ENCODE data around the gene TMEM25.
"Not testable (repeated sequence)": the region's sequence is repeated elsewhere in the genome, so short reads cannot be mapped to it uniquely, and the experiment has no call there.

TMEM25 gene

DNA sequence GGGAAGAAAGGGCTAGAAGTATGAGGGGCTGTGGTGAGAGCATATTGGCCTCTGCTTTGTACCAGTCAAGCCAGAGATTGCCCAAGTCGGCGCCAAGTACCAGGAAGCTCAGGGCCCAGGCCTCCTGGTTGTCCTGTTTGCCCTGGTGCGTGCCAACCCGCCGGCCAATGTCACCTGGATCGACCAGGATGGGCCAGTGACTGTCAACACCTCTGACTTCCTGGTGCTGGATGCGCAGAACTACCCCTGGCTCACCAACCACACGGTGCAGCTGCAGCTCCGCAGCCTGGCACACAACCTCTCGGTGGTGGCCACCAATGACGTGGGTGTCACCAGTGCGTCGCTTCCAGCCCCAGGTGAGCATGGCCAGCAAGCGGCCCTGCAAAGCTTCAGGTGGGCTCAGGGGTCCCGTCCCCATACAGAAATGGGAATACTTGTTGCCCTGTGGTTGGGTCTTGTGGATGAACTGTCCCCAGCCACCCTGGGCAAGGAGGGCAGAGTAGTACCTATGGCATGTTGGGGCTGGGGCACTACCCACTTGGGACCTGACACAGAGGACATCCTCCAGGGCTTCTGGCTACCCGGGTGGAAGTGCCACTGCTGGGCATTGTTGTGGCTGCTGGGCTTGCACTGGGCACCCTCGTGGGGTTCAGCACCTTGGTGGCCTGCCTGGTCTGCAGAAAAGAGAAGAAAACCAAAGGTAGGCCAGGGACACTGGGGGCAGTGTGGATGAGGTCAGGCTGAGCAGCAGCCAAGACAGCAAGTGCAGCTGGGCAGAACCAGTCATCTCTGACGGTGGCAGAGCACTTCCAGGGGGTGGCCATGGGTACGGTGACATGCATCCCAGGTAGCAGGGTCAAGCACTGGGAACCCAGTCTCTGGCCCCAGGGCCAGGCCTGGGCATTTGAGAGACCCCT is 2.1 kb downstream of the TMEM25 start:
- no peak for DNase-seq (ENCODE audit: low spot score)

DNA sequence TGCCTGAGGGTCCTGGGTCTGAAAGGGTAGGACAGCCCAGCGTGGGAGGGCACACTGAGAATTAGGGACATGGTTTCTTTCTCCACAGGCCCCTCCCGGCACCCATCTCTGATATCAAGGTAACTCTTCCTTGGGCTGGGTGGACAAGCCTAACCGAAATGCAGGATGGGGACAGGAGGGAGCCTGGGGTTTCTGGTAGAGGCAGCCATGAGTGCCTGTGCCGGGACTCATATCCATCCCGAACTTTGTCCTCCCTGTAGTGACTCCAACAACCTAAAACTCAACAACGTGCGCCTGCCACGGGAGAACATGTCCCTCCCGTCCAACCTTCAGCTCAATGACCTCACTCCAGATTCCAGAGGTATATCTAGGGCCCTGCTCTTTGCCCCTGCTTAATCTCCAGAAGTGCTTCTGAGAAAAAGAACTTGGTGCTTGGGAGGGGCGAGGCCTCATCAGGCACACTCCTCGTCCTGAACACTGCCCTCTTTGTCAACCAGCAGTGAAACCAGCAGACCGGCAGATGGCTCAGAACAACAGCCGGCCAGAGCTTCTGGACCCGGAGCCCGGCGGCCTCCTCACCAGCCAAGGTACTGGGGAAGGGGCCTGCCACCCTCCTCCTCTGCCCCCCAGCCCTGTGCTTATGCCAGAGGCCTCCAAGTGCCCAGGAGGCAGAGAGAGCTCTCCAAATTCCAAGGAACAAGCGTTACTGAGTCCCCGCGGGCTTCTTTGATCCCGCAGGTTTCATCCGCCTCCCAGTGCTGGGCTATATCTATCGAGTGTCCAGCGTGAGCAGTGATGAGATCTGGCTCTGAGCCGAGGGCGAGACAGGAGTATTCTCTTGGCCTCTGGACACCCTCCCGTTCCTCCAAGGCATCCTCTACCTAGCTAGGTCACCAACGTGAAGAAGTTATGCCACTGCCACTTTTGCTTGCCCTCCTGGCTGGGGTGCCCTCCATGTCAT is 3.1 kb downstream of the TMEM25 start:
- DNase-seq (ENCODE audit: low spot score), result no peak

DNA sequence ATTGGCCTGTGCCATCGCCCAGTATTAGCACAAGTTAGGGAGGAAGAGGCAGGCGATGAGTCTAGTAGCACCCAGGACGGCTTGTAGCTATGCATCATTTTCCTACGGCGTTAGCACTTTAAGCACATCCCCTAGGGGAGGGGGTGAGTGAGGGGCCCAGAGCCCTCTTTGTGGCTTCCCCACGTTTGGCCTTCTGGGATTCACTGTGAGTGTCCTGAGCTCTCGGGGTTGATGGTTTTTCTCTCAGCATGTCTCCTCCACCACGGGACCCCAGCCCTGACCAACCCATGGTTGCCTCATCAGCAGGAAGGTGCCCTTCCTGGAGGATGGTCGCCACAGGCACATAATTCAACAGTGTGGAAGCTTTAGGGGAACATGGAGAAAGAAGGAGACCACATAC is 4.3 kb downstream of the TMEM25 start:
- DNase-seq (ENCODE audit: low spot score), result no peak

DNA sequence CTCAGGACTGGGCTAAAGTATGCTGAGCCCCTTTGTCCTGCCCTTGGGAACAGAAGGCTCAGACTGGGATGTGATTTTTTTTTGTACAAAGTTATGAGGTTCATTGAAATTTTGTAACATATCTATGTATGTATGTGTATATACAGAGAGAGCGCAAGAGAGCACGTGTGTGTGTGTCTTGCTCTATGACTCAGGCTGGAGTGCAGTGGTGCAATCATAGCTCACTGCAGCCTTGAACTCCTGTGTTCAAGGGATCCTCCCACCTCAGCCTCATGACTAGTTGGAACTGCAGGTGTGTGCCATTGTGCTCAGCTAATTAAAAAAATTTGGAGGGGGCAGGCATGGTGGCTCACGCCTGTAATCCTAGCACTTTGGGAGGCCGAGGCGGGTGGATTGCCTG is 5.7 kb downstream of the TMEM25 start:
- DNase-seq (ENCODE audit: low spot score), result no peak

DNA sequence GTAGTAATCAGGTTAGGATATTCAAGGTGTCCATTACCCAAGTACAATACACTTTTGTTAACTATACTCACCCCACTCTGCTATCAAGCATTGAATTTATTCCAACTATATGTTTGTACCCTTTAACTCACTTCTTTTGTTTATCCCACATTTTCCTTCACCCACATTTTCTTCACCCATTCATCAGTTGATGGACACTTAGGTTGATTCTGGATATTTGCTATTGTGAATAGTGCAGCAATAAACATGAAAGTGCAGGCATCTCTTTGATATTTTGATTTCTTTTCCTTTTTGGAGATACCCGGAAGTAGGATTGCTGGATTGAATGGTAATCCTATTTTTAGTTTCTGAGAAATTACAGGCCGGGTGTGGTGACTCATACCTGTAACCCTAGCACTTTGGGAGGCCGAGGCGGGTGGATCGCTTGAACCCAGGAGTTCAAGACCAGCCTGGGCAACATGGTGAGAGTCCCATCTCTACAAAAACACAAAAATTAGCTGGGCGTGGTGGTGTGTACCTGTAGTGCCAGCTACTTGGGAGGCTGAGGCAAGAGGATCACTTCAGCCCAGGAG is 6.5 kb downstream of the TMEM25 start:
- no peak for DNase-seq (ENCODE audit: low spot score)

DNA sequence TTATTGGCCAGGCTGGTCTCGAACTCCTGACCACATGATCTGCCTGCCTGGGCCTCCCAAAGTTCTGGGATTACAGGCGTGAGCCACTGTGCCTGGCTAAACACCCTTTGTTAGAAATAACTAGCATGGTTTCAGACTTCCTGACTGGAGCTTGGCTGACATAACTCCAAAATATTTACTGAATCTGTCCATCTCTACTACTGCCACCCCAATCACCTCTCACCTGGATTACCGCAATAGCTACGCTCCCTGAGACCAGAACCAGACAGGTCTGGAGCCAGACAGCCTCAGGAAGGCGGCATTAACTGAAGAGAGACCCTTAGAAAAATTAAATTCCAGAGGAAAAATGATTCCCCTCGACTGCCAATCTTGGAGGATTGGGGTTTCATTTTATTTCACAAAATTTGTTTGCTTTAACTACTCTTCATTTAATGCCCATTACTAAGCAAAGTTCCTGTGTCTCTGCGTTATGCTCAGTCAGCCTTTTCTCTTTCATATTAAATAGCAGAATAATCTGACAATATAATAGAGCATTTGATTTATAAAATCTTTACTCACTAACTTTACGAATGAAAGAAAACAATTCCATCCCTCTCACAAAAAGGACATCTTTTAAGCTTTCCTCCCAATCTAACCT is 13.1 kb downstream of the TMEM25 start:
- no peak for DNase-seq (ENCODE audit: low spot score)

DNA sequence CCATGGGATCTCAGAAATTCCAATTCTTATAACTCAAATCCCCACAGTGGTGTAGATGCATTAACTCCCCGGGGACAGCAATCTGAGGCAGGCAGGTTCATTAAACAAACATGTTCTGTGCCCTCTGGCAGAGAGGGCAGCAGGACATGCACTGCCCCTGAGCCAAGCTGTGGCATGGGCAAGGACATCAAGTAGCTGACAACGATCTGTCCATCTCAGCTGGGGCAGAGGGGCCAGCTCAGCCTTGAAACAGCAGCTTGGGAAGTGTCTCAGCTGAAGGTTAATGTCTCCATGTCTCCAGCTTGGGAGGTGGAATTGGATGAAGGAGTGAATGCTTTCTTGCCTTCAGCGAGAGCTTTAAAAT is 13.6 kb downstream of the TMEM25 start:
- no peak for DNase-seq (ENCODE audit: low spot score)

DNA sequence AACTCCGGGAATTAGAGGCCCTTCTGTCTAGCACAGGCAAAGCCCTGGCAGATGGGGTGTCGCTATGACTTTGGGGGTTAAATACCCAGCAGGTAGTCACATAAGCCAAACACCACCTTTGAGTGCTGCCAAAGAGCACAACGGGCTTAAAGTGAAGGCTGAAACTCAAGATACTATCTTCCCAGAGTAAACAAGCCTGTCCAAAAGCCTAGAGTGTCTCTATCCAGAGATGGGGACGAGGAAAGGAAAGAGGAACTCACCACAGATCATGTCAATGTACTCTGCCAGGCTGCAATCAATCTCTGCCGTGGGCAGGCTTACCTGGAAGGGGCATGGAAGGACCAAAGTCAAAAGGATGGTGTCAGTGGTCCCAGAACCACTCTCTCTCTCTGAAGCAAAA is 14.5 kb downstream of the TMEM25 start:
- no peak for DNase-seq (ENCODE audit: low spot score)

DNA sequence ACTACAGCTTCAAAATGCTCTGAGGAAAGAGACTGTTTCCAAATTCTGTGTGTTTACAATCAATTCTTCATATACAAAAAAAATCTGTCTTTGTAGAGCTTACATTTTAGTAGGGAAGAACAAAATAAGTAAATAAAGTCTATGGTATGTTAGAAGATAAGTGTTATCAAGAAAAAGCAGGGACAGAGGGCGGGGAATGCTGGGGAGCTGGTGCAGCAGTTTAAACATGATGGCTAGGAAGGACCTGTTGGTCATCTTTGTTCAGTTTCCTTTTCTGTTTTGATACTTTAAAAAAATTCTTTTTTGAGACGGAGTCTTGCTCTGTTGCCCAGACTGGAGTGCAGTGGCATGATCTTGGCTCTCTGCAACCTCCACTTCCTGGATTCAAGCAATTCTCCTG is 16.1 kb downstream of the TMEM25 start:
- no peak for DNase-seq (ENCODE audit: low spot score)

DNA sequence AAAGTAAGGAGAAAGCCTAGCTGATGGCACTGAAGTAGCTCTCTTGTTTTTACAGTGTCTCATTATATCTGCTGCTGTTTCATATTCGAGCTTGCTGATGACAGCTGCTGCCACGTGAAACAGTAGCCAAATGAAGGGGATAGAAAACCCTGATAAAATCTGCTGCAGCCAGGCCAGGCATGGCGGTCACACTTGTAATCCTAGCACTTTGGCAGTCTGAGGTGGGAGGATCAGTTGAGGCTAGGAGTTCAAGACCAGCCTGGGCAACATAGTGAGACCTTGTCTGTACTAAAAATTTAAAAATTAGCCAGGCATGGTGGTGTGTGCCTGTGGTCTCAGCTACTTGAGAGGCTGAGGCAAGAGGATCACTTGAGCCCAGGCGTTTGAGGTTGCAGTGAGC is 21.3 kb downstream of the TMEM25 start:
- no peak for DNase-seq (ENCODE audit: low spot score)

DNA sequence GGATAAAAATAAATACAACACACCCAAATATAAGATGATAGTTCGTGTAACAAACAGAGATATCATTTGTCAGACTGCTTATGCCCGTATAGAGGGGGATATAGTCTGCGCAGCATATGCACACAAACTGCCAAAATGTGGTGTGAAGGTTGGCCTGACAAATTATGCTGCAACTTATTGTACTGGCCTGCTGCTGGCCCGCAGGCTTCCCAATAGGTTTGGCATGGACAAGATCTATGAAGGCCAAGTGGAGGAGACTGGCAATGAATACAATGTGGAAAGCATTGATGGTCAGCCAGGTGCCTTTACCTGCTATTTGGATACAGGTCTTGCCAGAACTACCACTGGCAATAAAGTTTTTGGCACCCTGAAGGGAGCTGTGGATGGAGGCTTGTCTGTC is 29.8 kb downstream of the TMEM25 start:
- no peak for DNase-seq (ENCODE audit: low spot score)

DNA sequence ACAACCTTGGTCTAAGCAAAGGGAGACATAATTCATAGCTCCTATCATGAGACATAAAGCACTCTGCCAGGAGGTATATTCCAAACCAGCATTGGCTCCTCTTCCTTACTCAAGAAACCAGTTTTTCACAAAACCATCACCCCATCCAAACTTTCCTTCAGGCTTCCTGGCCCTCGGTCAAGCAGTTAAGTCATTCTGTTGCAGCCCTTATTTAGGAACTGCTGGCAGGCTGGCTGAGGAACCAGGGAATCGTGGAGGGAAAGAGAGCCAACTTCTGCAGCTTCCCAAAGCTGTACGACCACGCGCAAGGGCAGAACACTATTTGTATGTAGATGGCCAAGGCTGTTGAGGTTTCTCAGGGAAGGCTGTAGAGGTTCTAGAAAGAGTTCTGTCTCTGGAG is 34.1 kb downstream of the TMEM25 start:
- no peak for DNase-seq (ENCODE audit: low spot score)

DNA sequence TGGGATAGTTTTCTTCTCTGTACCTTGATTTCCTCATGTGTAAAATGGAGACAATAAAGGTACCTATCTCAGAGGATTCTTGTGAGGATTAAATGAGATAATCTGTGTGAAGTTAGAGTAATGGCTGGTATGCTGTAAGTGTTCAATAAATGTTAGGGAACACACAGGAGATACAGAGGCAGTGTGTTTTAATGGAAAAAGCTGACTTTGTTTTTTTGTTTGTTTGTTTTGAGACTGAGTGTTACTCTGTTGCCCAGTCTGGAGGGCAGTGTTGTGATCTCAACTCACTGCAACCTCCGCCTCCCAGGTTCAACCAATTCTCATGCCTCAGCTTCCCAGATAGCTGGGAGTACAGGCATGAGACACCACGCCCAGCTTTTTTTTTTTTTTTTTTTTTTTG is 38.7 kb downstream of the TMEM25 start:
- no peak for DNase-seq (ENCODE audit: low spot score)

DNA sequence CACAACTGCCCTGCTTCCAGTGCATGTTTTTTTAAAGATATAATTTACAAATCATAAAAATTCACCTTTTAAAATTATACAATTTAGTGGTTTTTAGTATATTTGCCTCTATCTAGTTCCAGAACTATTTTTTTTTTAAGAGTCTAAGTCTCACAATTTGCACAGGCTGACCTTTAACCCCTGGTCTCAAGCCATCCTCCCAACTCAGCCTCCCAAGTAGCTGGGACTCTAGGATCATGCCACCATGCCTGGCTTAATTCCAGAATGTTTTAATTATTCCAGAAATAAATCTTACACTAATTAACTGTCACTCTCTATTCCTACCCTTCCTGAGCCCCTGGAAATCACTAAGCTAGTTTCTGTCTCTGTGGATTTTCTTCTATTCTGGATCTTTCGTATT is 39.8 kb downstream of the TMEM25 start:
- no peak for DNase-seq (ENCODE audit: low spot score)

DNA sequence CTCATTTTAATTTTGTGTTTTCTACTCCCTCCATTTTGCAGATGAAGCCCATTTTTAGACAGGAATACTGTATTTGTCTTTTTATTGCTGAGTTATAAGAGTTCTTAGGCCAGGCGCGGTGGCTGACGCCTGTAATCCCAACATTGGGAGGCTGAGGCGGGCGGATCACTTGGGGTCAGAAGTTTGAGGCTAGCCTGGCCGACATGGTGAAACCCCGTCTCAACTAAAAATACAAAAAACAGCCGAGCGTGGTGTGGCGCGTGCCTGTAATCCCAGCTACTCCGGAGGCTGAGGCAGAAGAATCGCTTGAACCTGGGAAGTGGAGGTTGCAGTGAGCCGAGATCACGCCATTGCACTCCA is 40.7 kb downstream of the TMEM25 start:
- DNase-seq (ENCODE audit: low spot score), result not testable (repeated sequence)

DNA sequence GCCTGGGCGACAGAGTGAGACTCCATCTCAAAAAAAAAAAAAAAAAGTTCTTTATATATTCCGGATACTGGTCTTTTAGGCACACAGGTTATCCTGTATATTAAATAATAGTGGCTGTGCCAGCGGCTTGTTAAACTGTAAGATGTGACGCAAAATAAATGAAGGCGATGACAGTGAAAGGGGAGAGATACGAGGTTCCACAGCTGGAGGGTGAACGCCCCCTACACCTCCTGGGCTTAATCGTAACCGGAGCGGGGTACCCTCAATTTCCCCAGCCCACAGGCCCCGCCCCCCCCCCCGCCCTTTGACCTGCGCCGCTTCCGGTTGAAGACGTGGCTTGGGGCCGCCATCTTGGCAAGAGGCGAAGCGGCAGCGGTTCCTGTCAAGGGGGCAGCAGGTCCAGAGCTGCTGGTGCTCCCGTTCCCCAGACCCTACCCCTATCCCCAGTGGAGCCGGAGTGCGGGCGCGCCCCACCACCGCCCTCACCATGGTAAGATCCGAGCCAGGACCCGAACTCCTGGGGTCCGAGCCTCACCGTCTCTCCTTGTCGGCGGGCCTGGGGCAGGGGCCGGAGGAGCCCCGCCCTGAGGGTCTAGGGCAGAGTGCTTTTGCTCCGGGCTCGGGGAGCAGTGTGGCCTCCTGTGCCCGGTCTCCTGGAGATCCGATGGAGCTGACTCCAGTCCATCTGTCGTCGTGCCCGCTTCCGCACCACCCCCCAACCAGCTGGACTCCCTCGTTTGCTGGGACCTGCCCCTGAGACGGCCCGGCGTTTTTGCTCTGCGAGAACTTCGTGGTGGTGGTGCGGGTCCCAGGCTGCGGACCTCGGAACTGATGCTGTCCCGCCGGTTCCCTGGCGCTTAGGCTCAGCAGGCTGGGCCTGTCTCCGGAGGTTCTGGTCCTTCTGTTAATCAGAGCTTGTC is 41.3 kb downstream of the TMEM25 start, which contains the start of gene ARCN1:
Gene ARCN1, plus strand, starts transcription at position 349 of the 920 bp plus-strand sequence. Its CDS starts 139 bp downstream, at position 488.
- peak; percentile 82 for DNase-seq (ENCODE audit: low spot score)

DNA sequence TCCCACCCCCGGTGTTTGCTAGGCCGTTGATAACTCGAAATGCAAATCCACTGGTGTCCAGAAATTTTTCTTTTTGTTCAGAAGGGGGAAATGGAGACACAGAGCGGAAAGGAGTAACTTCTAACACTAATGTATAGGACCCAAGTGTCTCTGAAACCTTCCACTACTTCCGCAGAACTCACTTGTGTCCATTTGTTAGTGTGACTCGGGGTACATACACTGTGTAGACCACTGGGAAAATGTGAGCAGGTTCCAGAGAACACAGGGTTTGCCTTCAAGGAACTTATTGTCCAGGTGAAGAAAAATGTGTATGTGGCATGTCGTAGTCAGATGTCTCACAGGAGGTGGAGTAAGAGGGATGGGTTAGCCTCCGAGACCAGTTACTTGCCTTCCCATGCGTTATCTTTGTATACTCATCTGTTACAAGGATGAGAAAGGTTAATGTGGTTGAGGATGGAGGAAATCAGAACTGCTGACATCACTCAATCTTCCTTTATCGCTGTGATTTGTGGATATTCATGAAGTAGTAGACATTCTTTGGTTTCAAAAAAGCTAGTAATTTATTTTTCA is 42.1 kb downstream of the TMEM25 start:
- peak; percentile 28 for DNase-seq (ENCODE audit: low spot score)

DNA sequence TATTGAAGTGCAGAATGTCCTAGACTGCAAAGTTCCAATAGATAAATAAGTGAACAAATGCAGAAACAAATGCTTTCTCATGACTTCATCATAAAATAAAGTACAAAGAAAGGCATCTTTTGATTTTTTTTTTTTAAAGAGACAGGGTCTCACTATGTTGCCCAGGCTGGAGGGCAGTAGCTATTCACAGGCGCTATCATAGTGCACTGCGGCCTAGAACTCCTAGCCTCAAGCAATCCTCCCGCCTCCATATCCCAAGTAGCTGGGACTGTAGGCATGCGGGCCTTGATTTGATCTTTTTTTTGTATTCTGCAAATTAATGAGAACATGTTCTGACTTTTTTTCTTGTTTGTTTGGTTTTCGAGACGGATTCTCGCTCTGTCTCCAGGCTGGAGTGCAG is 43.6 kb downstream of the TMEM25 start:
- DNase-seq (ENCODE audit: low spot score), result no peak

DNA sequence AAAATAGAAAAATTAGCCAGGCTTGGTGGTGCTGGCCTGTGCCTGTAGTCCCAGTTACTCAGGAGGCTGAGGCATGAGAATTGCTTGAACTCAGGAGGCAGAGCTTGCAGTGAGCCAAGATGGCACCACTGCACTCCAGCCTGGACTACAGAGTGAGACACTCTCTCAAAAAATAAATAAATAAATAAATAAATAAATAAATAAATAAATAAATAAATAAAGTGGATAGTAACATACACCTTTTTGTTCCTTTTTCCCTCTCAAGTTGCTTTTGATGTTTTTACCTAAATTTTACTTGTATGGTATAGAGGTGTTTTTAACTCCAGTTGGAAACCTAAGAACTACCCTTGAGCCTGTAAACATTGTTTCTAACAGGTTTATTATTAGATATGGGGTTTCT is 47.0 kb downstream of the TMEM25 start:
- DNase-seq (ENCODE audit: low spot score), result not testable (repeated sequence)

DNA sequence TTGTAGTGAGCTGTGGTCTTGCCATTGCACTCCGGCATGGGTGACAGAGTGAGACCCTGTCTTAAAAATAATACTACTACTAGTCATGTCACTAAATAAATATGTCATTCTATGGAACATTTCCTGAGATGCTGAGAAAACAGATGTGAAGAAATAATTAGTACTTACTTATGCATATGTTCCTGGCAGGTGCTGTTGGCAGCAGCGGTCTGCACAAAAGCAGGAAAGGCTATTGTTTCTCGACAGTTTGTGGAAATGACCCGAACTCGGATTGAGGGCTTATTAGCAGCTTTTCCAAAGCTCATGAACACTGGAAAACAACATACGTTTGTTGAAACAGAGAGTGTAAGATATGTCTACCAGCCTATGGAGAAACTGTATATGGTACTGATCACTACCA is 50.1 kb downstream of the TMEM25 start:
- no peak for DNase-seq (ENCODE audit: low spot score)
